Femur (tissue), 1 donor: ENCODE results near the gene CYP46A1.
"Not testable (repeated sequence)": the region's sequence is repeated elsewhere in the genome, so short reads cannot be mapped to it uniquely, and the experiment has no call there.

Source experiments
- DNase-seq: peaks from one replicate; pipeline ENCODE4 v3.0.0-alpha.2; 2017

The CYP46A1 gene

DNA sequence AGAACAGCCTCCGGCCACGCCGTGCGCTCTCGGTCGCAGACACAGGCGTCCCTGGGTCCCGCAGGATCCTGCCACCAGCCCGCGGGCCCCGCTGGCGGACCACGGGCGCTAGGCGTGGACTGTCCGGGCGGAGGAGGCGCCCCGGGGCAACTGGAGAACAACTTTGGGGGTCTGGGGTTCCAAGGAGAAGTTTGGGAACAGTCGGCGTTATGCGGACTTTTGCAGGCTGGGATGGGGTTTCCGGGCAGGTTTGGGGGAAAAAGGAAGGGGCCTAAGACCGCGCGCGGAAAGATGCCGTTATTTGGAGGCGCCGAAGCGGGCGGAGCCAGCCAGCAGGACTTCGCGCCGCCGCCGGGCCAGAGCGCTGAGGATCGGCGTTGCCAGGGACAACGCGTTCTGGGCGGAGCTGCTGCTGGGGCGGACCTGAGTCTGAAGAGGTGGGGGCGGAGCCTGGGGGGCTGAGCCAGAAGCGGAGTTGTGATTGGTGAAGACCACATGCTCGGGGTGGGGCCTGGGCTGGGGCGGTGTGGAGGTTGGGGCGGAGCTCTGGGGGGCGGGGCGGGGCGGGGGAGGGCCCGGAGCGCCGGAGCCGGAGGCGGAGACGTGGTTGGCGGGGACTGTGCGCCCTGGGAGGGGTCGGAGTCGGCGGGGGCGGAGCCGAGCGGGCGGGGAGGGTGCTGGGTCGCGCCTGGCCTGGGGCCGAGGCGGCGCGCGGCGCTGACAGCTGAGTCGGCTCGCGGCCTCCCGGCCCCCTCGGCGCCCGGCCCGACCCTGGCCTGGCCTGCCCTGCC, at the start of gene CYP46A1:
Gene CYP46A1, plus strand, starts transcription at position 680 of the 791 bp plus-strand sequence. CDS start 120 bp downstream, outside the sequence.
- peak; percentile 100 for DNase-seq

DNA sequence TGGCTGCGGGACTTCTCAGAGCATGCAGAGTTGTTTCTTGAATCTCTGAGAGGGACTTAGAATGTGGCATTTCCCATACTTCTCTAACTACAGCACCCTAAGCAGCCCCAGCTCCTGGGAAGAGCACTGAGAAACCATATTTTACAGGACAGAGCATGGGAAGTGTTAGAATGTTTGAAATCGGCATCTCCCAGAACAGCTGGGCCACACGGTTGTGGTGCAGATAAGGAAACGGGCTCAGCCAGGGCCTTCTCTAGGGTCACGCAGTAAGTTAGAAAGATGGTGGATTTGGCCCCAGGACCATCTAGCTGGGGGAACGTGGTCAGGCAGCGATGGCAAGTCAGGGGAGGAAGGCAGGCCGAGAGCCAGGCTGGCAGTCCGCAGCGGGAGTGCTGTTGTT, 49.7 kb upstream of the CYP46A1 start:
- no peak for DNase-seq

DNA sequence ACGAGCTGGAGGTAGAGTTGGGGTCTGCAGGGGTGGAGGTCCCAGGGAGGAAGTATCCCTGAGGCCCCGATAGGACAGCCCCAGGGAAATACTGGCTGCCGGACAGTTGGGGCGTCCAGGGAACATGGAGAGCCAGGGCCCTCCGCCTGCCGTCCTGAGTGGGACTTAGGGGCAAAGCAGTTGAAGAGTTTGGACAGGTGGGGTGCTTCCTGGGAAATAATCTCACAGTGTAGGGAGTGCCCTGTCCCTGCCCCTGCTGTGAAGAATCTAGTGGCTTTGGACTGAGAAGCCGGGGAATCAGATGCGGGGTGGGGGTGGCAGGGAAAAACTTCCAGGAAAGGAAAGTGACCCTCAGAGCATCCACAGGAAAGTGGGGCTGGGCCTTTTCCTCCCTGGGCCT, 49.0 kb upstream of the CYP46A1 start:
- no peak for DNase-seq

DNA sequence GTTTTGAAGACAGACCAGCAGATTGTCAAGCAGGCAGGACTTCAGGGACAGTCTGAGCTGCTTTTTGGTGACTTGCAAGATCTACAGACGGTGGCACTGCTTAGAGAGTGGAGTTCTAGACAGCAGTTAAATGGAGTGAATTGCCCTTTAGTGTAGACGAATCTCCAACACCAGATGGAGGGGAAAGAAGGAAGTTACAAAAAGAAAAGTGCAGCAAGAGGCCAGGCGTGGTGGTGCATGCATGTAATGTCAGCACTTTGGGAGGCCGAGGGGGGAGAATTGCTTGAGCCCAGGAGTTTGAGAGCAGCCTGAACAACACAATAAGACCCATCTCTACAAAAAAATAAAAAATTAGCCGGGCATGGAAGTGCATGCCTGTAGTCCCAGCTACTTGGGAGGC, 47.6 kb upstream of the CYP46A1 start:
- no peak for DNase-seq

DNA sequence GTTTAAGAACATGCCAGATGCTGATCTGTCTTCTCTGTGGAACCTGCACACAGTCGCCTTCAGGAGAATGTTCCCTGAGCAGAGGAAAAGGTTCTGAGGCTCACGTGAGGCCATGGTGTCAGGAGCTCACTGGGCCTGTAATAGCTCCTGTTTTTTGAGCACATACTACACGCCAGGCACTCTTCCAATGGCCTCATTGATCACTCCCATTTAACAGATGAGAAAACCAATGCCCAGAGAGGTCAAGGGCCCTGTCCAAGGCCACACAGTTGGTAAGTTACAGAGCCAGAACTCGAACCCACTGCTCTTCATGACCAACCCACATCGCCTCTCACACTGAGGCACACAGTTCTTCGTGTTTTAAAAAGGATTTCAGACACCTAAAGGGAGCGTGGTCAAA, 46.5 kb upstream of the CYP46A1 start:
- DNase-seq: no peak

DNA sequence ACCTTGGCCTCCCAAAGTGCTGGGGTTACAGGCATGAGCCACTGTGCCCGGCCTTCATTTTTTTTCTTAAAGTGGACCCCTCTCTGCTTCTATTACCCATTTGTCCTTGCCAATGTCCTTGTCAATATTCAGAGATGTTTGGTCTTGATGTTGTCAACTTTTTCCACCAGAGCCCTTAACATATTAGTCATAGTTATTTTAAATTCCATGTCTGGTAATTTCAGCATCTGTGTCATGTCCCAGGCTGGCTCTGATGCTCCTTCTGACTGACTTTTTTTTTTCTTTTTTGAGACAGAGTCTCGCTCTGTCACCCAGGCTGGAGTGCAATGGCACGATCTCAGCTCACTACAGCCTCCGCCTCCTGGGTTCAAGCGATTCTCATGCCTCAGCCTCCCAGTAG, 41.3 kb upstream of the CYP46A1 start:
- DNase-seq: not testable (repeated sequence)

DNA sequence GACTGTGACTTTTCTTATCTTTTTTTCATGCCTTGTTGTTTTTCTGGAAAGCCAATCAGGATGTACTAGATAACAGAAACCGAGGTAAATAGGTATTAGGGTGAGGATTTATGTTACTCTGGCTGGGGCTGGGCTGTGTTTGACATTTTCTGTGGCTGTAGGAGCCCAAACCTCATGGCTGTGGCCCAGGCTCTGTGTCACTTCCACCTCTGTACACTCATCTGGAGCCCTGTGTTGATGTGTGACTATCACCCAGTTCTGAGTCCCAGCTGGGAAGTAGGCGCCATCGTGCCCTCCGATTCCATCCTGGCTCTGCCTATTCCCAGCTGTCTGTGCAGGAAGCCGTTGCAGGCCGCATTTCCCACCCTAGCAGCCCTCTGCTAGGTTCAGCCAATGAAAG, 40.8 kb upstream of the CYP46A1 start:
- no peak for DNase-seq

DNA sequence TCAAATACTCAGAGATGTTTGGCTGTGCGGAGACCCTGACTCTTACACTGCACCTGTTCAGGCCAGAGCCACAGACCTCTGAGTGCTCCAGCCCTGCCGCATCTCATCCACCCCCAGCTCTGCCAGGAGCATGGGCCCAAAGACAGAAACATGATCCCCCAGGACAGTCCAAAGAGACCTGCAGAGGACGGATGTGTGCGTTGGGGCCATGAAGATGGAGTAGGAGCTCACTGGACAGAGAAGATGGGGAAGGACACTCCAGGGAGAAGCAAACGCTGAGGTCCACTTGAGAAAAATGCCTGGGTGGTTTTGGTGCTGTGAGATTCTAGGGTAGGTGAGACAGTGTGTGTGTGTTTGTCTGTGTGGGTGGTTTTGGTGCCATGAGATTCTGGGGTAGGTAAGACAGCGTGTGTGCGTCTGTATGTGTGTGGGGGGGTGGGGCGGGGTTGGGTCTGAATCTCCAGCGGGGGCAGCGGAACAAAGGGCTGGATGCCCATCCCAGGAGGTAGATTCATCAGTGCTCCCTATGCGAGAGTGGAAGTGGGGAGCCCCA, 40.0 kb upstream of the CYP46A1 start:
- DNase-seq: no peak

DNA sequence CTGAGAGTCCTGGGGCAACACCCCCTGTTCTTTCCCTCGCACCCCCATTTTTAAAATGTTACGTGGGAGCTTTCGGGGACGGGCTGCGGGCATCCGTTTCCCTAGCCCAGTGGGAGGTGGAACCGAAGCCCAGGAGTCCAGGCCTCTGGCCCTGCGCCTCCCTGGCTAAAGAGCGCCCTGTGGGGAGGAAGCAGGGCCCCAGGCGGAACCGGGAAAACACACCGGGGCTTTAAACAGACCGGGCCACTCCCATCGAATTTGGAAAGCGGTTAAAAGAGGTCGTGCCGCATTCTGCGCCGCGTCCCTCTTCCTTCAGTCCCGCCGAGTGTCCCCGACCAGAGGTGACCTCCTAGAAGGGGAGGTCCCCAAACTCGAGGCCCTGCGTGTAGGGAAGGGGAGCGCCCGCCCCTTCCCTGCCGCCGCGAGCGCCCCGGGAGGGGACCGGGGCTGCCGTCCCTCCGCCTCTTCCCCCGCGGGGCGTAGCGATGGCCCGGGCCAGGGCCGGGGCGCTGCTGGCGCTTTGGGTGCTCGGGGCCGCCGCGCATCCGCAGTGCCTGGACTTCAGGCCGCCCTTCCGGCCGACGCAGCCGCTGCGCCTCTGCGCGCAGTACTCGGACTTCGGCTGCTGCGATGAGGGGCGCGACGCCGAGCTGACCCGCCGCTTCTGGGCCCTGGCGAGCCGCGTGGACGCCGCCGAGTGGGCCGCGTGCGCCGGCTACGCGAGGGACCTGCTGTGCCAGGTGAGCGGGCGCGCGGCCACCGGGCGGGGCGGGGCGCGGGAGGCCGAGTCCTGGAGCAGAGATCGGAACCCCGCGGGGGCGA, 39.2 kb upstream of the CYP46A1 start, which contains the start of gene HHIPL1:
Gene HHIPL1, plus strand, starts transcription at position 407 of the 822 bp plus-strand sequence. Its CDS starts 79 bp downstream, at position 486.
- DNase-seq: peak; percentile 51

DNA sequence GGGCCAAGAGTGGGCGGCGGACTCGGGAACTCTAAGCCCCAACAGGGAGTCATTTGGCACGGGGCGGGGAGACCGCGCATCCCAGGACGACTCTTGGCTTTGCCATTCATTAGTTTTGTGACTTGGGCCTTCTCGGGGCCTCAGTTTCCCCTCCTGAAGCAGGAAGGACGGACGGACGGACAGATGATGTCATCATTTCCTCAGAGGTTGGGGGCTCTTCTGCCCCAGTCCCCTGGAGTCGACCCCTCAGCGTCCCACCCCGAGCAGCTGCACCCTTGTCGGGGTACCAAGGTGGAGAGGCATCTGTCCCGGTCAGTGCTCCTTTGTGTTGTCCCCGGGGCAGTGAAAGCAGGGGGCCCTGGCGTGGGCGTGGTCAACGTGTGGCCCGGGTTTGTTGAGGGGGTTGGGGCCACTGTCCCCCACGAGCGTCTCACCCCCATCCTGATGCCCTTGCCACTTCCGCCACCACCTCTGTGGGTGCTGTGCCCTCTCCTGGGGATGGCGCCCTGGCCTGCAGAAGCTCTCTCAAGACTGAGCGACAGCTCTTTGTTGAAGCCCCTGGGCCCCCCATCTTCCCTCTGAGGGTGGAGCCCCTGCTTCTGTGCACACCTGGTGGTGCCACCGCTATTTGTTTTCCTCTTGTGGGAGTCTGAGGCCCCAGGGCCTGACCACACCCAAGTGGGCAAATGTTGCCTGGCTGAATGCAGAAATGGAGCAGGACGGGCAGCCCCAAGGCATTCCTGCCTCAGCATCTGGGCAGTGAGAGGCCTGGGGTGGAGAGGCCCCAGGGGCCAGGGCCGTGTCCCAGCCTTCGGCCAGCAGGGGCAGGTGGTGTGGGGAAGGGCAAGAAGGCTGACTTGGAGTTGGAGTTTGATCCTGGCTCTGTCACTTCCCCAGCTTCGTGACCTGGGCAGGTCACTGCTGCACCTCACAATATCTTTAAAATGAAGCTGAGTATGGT, 38.3 kb upstream of the CYP46A1 start:
- no peak for DNase-seq

DNA sequence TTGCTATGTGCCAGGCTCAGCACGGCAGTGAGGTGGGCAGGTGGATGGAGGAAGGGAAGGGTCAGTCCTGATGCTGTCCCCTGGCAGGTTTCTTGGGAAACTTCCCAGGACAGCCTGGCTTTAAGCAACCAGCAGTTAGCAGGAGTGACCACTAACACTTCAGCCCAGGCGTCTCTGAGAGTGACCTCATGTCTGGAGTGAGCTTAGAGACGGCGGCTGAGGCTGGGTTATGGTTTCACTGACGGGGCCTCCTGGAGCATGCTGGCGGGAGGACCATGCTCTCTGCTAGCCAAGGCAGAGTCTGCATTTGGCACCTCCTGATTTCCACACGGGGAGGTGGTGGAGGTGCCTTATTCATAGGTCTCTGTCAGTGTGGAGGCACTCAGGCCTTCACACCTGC, 36.7 kb upstream of the CYP46A1 start:
- DNase-seq: peak; percentile 67

DNA sequence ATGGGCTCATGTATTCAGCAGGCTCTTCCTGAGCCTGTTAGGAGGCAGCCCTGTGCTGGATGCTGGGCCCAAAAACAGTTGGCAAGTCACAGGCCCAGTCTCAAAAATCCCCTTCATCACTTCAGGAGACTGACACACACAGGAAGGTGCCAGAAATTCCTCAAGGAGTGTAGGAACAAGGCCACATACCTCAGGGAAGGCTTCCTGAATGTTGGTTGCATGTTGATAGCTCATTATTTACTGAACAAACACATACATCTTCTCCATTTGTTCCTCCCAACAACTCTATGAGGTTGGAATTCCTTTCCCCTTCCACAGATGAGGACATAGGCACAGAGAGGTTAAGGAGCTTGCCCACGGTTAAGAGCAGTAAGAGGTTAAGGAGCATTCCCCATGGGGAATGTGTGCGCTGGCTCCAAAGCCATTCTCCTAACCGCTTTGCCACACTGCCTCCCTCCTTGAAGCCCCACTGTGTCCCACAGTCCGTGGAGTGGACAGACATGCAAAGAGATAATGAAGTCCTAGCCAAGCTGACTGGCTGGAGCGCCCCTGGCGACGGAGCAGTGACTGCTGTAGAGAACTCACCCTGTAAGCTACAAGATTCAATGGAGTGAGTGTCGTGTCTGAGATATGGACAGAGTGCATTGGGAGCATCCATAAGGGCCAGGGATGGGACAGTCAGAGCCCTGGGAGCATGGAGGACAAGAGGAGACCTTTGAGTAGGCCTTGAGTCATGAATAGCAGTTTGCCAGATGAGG, 35.9 kb upstream of the CYP46A1 start:
- DNase-seq: no peak

DNA sequence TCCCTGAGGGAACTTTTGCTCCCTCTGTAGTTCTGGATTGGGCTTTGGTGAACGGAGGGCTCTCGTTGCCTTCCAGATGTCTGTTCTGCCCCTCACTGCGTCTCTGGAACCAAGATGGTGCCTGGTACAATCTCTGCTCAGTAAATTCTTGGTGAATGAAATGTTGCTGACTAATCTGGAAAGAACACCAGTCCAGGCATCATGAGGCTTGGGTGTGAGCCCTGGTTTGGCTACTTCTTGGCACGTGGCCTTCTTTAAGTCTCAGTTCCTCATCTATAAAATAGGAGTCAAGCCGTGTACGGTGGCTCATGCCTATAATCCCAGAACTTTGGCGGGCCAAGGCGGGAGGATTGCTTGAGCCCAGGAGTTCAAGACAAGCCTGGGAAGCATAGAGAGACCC, 34.9 kb upstream of the CYP46A1 start:
- DNase-seq: no peak

DNA sequence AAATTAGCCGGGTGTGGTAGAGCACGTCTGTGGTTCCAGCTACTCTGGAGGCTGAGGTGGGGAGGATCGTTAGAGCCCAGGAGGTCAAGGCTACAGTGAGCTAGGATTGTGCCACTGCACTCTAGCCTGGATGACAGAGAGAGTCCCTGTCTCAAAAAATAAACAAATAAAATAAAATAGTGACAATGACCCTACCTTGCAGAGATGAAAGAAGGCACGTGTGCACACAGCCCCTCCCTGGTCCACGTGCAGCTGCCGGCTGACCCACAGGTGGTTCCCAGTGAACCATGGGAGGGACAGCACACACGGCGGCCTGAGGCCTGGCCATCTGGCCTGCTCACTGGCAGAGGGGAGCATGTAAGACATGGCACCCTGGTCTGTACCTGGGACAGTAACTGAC, 34.5 kb upstream of the CYP46A1 start:
- DNase-seq: no peak

DNA sequence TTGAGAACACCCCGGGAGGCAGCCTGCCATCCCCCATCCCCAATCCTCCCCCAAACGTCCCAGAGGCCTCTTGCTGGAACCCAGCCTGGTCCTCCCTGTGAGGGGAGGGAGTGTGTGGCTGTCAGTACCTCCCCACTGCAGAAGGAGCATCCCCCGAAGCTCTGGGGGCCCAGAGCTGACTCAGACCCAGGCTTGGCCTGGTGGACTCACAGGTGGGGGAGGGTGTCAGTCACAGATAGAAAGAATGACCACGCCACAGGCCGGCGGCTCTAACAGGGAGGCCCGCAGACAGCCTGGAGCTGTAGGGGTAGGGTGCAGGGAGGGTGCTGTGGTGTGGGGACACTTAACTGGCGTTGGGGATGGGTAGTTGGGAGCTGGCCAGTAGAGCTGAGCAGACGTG, 33.9 kb upstream of the CYP46A1 start:
- DNase-seq: no peak

DNA sequence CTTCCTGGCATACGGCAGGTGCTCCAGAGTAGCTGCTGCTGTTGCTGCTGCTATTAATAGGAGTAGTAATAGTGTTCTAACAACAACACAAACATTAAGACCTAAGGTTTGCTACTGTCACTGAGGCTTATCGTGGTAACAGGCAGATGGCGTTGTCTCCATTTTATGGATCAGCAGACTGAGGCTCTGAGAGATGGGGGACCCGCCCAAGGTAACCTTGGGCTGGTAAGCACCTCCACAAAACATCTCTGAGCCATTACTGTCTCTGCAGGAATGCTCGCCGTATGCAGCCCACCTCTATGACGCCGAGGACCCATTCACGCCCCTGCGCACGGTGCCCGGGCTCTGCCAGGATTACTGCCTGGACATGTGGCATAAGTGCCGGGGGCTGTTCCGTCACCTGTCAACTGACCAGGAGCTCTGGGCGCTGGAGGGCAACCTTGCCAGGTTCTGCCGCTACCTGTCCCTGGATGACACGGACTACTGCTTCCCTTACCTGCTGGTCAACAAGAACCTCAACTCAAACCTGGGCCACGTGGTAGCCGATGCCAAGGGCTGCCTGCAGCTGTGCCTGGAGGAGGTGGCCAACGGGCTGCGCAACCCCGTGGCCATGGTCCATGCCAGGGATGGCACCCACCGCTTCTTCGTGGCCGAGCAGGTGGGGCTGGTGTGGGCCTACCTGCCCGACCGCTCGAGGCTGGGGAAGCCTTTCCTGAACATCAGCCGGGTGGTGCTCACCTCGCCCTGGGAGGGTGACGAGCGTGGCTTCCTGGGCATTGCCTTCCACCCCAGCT, 31.9 kb upstream of the CYP46A1 start:
- DNase-seq: no peak

DNA sequence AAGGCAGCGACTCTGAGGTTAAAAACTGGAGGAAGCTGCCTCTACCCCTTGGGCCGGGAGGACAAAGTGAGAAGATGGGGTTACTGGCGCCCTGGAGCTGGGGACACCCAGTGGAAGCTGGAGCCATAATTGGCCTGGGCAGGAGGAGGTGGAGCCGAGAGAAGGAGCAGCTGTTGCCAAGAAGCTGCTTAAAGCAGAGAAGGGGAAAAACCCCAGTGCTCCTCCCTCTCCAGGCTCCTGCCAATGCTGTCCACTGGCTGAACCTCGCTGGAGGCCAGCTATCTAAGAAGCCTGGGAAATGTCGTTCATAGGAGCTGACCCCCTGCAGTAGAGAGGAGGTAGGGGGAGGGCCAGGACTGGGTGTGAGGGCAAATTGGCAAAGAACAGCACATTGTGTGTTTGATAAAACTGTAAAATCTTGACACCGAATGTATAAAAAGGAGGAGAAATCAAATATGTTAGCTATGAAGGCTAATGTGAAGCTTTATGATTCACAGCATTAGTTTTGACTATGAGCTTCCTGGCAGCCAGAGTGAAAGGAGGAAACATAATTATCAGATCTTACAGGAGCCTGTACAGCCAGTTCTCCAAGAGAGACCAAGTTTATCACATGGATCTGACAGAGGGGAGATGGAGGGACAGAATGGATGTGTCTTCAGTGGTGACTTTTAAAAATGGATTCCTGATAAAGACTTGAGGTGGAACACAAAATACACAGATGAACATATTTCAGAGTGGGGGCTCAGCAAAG, 29.7 kb upstream of the CYP46A1 start:
- peak; percentile 76 for DNase-seq

DNA sequence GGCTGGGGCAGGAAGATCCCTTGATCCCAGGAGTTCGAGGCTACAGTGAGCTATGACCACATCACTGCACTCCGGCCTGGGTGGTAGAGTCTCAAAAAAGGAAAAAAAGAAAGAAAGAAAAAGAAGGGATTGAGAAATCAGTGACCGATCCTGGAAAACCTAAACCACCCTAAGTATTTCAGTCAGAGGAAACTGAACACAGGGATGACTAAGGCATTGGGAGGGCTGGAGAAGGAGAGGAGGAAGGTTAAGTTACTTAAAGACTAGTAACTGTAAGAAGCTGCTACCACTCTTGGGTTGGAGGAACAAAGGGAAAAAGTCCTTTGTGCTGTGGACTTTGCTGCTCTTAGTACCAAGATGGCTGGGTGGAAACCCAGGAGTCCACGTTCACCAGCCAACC, 28.6 kb upstream of the CYP46A1 start:
- DNase-seq: no peak

DNA sequence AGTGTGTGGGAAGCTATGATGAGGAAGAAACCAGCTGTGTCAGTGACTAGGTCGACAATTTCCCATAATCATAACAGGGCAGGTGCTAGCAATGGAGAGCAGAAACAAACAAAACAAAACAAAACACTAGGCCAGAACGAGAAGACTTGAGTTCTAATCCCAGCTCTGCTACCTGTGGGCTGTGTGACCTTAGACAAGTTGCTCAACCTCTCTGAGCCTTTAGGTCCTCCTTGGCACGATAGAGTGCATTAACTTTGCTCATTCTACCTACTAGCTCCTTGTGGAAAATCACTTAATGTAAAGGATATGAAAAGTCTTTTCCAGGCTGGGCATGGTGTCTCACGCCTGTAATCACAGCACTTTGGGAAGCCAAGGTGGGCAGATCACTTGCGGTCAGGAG, 27.9 kb upstream of the CYP46A1 start:
- DNase-seq: no peak

DNA sequence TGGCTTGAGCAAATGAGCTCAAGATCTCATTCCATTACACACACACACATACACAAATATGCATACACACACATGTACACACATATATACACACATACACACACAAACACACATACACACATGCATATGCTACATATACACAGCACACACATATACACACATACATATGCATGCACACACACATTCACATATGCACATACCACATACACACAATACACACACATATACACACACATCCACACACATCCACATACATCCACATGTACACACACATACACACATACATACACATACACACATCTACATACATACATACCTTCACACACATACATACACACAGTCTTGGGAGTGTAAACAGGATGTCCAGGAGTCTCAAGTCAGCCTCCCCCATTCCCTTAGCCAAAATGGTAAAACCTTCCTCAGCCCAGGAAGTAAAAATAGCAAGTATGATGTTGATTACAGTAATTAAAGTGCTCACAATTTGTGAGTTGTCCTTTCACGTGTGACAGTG, 26.4 kb upstream of the CYP46A1 start:
- DNase-seq: no peak
